ENCODE results near the gene ROBO1. TPM values are rescaled to one million over a fixed set of nuclear protein-coding genes. Genes with fewer than 3 reads are reported as not detected.
A peak's percentile ranks its signal among the peaks of the same experiment; 100 is the strongest.

The ROBO1 gene
- total RNA-seq, 1 experiment from 2014 or later: 35.5 TPM

DNA sequence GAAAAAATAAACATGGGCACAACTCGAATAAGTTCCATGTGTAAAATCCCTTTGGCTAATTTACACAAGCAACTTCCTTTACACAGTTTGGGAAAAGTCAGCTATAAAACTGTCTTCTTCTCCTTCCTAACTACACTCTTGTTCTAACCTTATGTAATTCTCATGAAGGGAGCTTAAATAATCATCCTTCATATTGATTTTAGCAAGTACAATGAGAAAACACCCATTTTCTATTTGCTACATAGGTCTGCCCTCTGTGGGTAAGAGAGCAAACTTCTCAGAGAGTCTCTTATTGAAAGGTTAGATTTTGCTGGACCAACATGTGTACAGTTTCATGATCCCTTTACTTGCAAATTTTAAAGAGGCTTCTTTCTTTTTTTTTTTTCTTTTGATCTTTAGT, 398.5 kb downstream of the ROBO1 start:
- Histone ChIP-seq H3F3A (ENCODE audit: low read length, unreplicated experiment) (no peaks in the 10 kb centered on the region), H3K9ac (ENCODE audit: low read length) (no peak overlapping the region), H3K4me2 (ENCODE audit: low read length) (no peak overlapping the region), H2AFZ (ENCODE audit: low read length) (0 out of 2 replicates have a peak overlapping the region, but pooled peaks have one; percentile 21), H3K27ac (ENCODE audit: low read length) (no peak overlapping the region), H3K4me1 (ENCODE audit: insufficient read depth, low read length) (peaks cover 14% of the 10 kb centered on the region), H4K20me1 (ENCODE audit: low read length) (no peaks in the 10 kb centered on the region), H3K9me2 (replicated peaks; ENCODE audit: low read length) (no peaks in the 10 kb centered on the region), H3K79me2 (ENCODE audit: low read length) (no peaks in the 10 kb centered on the region), H3K27me3 (ENCODE audit: low read length) (0 out of 2 replicates have a peak, but pooled peaks cover 14% of the 10 kb centered on the region), H3K36me3 (ENCODE audit: low read depth, low read length) (no peaks in the 10 kb centered on the region), H3K4me3 (ENCODE audit: low read length) (no peak overlapping the region), H3K9me3 (ENCODE audit: low read length) (no peaks in the 10 kb centered on the region)
- ChIA-PET CTCF (no interaction called here), POLR2A (ENCODE audit: unreplicated experiment) (no interaction called here)
- ATAC-seq (peak; percentile 66; the same call in 1 of the 2 replicates), DNase-seq (peak; percentile 30)
- intact Hi-C loops (cut with micrococcal nuclease): loop anchor here (2.0 to 10.0 kb wide), 2 partner anchors 127 to 225 kb away; no protein-coding TSS in a partner anchor
- BruUV-seq (replicated peaks): no TSS peak
- no peak for TF ChIP-seq EZH2 (IDR thresholded peaks at IDR 0.05; ENCODE audit: low read length, unreplicated experiment)
- TF ChIP-seq EZH2phosphoT487 (IDR thresholded peaks at IDR 0.05; ENCODE audit: borderline replicate concordance, low read length): no peak
- TF ChIP-seq, protein P1, sequence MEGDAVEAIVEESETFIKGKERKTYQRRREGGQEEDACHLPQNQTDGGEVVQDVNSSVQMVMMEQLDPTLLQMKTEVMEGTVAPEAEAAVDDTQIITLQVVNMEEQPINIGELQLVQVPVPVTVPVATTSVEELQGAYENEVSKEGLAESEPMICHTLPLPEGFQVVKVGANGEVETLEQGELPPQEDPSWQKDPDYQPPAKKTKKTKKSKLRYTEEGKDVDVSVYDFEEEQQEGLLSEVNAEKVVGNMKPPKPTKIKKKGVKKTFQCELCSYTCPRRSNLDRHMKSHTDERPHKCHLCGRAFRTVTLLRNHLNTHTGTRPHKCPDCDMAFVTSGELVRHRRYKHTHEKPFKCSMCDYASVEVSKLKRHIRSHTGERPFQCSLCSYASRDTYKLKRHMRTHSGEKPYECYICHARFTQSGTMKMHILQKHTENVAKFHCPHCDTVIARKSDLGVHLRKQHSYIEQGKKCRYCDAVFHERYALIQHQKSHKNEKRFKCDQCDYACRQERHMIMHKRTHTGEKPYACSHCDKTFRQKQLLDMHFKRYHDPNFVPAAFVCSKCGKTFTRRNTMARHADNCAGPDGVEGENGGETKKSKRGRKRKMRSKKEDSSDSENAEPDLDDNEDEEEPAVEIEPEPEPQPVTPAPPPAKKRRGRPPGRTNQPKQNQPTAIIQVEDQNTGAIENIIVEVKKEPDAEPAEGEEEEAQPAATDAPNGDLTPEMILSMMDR (conservative IDR thresholded peaks at IDR 0.05; ENCODE audit: low read depth, low read length): peak; percentile 58

DNA sequence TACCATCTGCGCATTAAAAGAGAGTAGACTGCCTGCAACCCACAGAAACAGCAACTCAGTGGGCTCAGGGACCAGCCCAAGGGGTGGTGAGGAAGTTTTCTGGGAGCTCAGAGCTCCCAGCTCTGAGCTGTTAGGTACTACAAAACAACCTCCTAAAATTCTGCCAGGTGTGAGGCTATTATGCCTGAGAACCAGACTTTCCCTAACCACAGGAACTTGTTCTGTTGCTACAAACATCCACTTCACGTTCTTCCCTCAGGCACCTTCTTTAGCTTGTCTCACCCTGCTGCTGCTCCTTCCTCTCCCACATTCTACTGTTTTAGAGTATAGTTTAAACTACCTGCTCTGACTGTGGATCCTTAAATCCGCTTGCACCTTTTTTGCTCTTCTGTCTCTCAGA, 399.4 kb downstream of the ROBO1 start:
- H3K79me2 ChIP-seq (ENCODE audit: low read length): no peaks in the 10 kb centered on the region
- no peaks in the 10 kb centered on the region for H3K9me3 ChIP-seq (ENCODE audit: low read length)
- peak; percentile 17 for DNase-seq
- ChIA-PET POLR2A (ENCODE audit: unreplicated experiment) (no interaction called here), CTCF (no interaction called here)
- H3K9ac ChIP-seq (ENCODE audit: low read length): no peak overlapping the region
- TF ChIP-seq EZH2 (IDR thresholded peaks at IDR 0.05; ENCODE audit: low read length, unreplicated experiment) (no peak), EZH2phosphoT487 (IDR thresholded peaks at IDR 0.05; ENCODE audit: borderline replicate concordance, low read length) (no peak)
- TF ChIP-seq, protein P1 (conservative IDR thresholded peaks at IDR 0.05; ENCODE audit: low read depth, low read length): no peak
- H2AFZ ChIP-seq (ENCODE audit: low read length): no peak overlapping the region
- 0 out of 2 replicates have a peak, but pooled peaks cover 5% of the 10 kb centered on the region for H3K27me3 ChIP-seq (ENCODE audit: low read length)
- intact Hi-C loops (cut with micrococcal nuclease): loop anchor here (2.0 to 10.0 kb wide), 2 partner anchors 128 to 224 kb away; no protein-coding TSS in a partner anchor
- H3K4me3 ChIP-seq (ENCODE audit: low read length): no peak overlapping the region
- H3K9me2 ChIP-seq (replicated peaks; ENCODE audit: low read length): no peaks in the 10 kb centered on the region
- H4K20me1 ChIP-seq (ENCODE audit: low read length): no peaks in the 10 kb centered on the region
- H3K4me1 ChIP-seq (ENCODE audit: insufficient read depth, low read length): peaks cover 14% of the 10 kb centered on the region
- no TSS peak for BruUV-seq (replicated peaks)
- no peak overlapping the region for H3K4me2 ChIP-seq (ENCODE audit: low read length)
- H3K27ac ChIP-seq (ENCODE audit: low read length): no peak overlapping the region
- H3F3A ChIP-seq (ENCODE audit: low read length, unreplicated experiment): no peaks in the 10 kb centered on the region
- no peaks in the 10 kb centered on the region for H3K36me3 ChIP-seq (ENCODE audit: low read depth, low read length)
- no peak for ATAC-seq

DNA sequence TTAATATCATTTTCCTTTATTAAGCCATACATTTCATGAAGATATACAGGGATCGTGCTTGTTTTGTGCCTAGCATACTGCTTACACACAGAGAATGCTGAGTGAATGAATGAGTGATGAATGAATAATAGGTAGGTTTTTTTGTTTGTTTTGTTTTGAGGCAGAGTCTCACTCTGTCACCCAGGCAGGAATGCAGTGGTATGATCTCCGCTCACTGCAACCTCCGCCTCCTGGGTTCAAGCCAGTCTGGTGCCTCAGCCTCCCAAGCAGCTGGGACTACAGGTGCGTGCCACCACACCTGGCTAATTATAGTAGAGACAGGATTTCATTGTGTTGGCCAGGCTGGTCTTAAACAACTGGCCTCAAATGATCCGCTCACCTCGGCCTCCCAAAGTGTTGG, 400.0 kb downstream of the ROBO1 start:
- DNase-seq (no peak), ATAC-seq (no peak)
- Histone ChIP-seq H3K27me3 (ENCODE audit: low read length) (0 out of 2 replicates have a peak, but pooled peaks cover 5% of the 10 kb centered on the region), H3F3A (ENCODE audit: low read length, unreplicated experiment) (no peaks in the 10 kb centered on the region), H3K4me1 (ENCODE audit: insufficient read depth, low read length) (peaks cover 14% of the 10 kb centered on the region), H4K20me1 (ENCODE audit: low read length) (no peaks in the 10 kb centered on the region), H3K4me2 (ENCODE audit: low read length) (no peak overlapping the region), H3K27ac (ENCODE audit: low read length) (no peak overlapping the region), H3K4me3 (ENCODE audit: low read length) (no peak overlapping the region), H3K79me2 (ENCODE audit: low read length) (no peaks in the 10 kb centered on the region), H3K9ac (ENCODE audit: low read length) (no peak overlapping the region), H2AFZ (ENCODE audit: low read length) (no peak overlapping the region), H3K36me3 (ENCODE audit: low read depth, low read length) (no peaks in the 10 kb centered on the region), H3K9me2 (replicated peaks; ENCODE audit: low read length) (no peaks in the 10 kb centered on the region), H3K9me3 (ENCODE audit: low read length) (no peaks in the 10 kb centered on the region)
- ChIA-PET POLR2A (ENCODE audit: unreplicated experiment) (no interaction called here), CTCF (no interaction called here)
- intact Hi-C loops (cut with micrococcal nuclease): loop anchor here (2.0 to 10.0 kb wide), 2 partner anchors 129 to 223 kb away; no protein-coding TSS in a partner anchor
- TF ChIP-seq, protein P1 (conservative IDR thresholded peaks at IDR 0.05; ENCODE audit: low read depth, low read length): no peak
- TF ChIP-seq EZH2phosphoT487 (IDR thresholded peaks at IDR 0.05; ENCODE audit: borderline replicate concordance, low read length) (no peak), EZH2 (IDR thresholded peaks at IDR 0.05; ENCODE audit: low read length, unreplicated experiment) (no peak)
- no TSS peak for BruUV-seq (replicated peaks)

Measured in PC-3 (cell line).